ENCODE data around the gene CDC42.
A peak's percentile ranks its signal among the peaks of the same experiment; 100 is the strongest.
"Not testable (repeated sequence)": the region's sequence is repeated elsewhere in the genome, so short reads cannot be mapped to it uniquely, and the experiment has no call there.

Gene CDC42

DNA sequence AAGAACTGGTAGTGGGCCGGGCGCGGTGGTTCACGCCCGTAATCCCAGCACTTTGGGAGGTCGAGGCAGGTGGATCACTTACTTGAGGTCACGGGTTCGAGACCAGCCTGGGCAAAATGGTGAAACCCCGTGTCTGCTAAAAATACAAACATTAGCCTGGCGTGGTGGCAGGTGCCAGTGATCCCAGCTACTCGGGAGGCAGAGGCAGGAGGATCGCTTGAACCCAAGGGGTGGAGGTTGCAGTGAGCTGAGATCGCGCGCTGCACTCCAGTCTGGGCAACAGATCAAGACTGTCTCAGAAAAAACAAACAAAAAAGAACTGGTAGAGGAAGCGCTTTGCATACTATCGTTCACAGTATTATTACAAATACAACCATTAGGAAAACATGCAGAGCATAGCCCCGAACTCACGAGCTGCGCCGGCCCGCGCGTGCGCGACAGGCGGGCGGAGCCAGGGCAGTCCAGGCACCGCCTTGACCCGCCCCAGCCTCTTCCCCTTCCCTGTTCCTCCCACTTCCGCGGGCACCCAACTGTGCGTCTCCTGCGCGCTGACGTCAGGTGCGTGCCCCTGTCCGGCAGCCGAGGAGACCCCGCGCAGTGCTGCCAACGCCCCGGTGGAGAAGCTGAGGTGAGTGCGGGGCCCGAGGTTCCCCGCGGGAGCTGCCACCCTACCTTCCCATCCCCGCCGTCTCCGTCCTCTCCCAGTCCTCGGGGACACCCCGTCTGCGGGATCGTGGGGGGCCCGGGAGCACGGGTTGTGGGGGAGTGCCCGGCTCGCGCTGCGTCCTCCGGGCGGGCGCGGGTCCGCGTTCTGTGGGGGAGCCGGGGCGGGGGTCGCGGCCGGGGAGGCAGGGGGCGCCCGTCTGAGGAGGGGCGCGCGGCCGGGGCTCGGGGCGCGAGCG is at the start of gene CDC42:
Gene CDC42 (plus strand): TSS at position 595 of the 902 bp plus-strand sequence. CDS start 25,770 bp downstream, outside the sequence.
- peak; percentile 68 to 89 for DNase-seq

DNA sequence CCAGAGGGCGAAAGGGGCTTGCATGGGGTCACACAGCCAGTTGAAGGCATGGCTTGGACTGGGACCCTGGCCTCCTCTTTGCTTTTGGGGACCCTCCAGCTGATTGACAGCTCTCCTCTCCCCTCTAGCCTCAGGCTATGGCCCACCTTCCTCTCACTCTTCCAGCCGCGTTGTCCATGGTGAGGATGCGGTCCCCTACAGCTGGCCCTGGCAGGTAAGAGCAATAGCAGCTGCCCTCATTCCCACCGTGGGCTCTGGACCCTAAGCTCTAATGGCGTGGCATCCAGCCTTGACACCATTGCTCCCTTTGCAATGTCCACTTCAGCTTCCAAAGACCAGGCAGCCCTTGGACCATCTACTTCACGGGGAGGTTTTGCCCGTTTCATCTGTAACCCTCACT is 49.6 kb upstream of the CDC42 start:
- DNase-seq, result not testable (repeated sequence)

DNA sequence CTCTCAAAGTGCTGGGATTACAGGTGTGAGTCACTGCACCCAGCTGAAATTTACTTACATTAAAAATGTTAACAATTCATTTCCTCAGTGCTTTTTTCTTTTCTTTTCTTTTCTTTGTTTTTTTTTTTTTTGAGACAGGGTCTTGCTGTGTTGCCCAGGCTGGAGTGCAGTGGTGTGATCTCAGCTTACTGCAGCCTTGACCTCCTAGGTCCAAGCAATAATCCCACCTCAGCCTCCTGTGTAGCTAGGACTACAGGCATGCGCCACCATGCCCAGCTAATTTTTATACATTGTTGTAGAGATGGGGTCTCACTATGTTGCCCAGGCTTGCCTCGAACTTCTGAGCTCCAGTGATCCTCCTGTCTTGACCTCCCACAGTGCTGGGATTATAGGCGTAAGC is 48.5 kb upstream of the CDC42 start:
- DNase-seq, result not testable (repeated sequence)

DNA sequence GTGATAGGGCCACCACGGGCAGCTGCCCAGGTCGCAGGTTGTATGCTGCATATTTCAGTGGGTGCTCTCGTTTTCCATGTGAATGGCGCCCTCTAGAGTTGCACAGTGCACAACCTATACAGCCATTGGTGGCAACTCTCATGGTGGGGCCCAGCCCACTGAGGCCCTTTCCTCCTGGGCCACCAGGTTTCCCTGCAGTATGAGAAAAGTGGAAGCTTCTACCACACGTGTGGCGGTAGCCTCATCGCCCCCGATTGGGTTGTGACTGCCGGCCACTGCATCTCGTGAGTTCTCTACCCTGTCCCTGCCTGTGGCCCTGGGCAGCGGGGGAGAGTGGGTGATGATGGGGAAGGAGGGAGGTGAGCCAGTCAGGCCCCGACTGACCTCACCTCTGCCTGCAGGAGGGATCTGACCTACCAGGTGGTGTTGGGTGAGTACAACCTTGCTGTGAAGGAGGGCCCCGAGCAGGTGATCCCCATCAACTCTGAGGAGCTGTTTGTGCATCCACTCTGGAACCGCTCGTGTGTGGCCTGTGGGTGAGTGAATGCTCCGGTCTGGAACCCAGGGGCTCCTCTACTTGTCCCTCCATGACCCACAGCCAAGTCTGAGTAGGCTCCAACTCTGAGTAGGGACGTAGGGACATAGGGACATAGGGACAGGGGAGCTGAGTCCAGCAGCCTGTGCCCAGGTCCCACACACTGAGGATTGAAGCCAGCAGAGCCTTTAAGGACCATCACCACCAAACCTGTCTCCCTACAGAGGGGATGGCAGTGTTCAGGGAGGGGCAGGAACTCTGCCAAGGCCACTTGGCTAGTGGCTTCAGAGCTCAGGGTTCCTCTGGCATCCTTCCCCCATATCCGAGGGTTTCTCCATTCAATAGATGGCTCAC is 47.0 kb upstream of the CDC42 start:
- peak in 1 of 2 experiments; percentile 3 for DNase-seq

DNA sequence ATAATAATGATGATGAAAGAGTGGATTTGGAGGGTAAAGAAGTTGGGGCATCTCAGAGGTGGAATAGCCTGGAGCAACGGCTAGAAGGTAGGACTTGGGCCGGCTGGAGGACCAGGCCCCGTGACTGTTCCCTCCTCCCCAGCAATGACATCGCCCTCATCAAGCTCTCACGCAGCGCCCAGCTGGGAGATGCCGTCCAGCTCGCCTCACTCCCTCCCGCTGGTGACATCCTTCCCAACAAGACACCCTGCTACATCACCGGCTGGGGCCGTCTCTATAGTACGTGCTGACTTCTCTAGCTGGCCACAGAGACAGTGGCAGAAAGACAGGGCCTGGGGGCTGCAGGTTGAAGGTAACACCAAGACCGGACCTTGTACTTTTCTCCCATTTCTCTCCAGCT is 45.8 kb upstream of the CDC42 start:
- not testable (repeated sequence) for DNase-seq

DNA sequence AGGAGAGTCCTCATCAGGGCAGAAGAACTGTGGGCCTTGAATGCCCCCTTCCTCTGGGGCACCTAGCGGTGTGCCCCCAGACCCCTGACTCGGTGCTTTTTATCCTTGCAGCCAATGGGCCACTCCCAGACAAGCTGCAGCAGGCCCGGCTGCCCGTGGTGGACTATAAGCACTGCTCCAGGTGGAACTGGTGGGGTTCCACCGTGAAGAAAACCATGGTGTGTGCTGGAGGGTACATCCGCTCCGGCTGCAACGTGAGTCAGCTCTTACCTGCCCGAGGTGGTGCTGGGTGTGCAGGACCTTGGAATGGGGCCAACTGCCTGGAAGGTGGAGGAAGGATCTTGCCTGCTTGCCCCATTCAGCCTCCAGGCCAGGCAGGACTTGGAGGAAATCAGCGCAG is 45.2 kb upstream of the CDC42 start:
- DNase-seq, result not testable (repeated sequence)

DNA sequence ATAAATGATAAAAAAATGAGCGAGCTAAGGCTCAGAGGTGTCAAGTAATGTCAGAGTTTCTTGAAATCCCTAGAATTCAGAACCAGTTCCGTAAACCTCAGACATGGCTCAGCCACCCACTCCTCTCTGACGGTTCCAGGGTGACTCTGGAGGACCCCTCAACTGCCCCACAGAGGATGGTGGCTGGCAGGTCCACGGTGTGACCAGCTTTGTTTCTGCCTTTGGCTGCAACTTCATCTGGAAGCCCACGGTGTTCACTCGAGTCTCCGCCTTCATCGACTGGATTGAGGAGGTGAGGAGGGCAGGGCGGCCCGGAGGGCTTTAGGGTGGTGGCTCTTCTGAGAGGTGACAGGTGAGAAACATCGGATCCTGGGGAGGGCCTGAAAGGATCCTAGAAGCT is 42.9 kb upstream of the CDC42 start:
- DNase-seq, result not testable (repeated sequence)

DNA sequence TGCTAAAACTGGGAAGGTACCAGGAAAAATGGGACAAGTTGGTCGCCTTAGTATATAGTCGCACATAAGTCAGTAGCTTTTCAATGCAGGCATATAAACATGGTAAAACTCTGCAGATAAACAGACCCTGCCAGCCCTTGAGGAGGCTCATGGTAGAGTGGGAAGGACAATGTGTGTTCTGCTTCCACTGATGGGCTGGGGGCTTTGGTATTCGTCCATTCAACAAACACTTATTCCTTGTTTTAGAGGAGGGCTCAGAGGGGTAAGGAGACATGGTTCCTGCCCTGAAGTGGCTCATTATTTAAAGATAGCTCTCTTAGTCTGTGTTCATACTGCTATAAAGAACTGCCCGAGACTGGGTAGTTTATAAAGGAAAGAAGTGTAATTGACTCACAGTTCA is 39.8 kb upstream of the CDC42 start:
- not testable (repeated sequence) for DNase-seq

DNA sequence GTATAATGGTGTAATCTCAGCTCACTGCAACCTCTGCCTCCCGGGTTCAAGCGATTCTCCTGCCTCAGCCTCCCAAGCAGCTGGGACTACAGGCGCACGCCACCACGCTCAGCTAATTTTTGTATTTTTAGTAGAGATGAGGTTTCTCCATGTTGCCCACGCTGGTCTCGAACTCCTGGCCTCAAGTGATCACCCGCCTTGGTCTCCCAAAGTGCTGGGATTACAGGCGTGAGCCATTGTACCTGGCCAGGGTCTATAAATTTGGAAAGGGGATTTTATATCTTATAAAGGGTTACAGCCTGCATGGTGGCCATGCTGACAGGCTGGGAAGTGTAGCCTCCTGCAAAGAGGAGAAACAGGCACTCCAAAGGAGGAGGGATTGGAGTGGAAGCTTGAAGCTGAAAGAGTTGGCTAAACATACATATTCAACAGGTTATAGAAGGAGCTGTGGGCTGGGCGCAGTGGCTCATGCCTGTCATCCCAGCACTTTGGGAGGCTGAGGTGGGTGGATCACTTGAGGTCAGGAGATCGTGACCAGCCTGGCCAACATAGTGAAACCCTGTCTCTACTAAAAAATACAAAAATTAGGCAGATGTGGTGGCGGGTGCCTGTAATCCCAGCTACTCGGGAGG is 37.8 kb upstream of the CDC42 start:
- DNase-seq, result not testable (repeated sequence)

DNA sequence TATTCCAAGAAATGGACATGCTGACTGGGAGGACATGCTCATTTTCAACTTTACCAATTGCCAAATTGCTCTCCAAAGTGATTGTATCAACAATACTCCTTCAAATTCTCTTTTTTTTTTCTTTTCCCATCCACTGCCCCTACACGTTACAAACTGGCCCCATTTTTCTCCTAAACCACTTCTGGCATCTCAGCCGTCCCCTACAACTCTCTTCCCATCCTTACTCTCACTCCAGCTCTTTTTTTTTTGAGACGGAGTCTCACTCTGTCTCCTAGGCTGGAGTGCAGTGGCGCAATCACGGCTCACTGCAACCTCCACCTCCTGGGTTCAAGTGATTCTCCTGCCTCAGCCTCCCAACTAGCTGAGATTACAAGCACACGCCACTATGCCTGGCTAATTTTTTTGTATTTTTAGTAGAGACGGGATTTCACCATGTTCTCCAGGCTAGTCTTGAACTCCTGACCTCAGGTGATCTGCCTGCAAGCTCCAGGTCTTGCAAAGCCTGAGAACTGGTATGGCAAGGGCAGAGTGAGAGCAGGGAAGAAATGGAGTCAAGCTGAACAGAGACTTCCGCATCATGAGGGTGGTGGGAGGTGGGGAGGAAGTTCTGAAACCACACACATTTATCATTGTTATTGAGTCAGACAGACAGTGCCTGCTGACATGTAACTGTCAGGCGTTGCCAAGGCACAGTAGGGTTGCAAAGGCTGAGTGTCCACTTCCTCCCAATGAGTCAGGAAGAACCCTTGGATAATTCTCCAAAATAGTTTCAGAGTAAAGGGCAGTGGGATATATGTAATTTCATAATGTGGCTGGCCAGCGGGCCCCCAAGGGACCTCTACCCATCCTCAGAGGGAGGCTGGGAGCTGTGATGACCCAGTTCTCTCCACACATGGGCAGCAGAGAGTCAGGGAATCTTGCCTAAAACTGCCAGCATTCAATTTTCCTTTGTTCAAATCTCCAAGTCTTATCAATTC is 33.6 kb upstream of the CDC42 start:
- DNase-seq, result peak; percentile 8 to 65

DNA sequence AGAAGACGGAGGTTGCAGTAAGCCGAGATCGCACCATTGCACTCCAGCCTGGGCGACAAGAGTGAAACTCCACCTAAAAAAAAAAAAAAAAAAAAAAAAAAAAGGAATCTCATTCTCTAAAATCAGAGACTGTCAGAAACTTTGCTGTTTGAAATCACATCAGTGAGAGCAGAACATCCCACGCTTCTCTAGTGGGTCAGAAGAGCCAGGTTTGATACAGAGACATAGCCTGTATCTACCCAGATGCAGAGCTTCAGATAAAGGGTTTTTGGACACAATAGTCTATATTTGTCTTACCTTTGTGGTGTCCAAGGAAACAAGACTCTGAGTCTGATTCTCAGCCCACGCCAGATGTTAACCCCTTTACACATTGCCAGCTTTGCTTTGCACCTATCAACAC is 31.4 kb upstream of the CDC42 start:
- no peak for DNase-seq

DNA sequence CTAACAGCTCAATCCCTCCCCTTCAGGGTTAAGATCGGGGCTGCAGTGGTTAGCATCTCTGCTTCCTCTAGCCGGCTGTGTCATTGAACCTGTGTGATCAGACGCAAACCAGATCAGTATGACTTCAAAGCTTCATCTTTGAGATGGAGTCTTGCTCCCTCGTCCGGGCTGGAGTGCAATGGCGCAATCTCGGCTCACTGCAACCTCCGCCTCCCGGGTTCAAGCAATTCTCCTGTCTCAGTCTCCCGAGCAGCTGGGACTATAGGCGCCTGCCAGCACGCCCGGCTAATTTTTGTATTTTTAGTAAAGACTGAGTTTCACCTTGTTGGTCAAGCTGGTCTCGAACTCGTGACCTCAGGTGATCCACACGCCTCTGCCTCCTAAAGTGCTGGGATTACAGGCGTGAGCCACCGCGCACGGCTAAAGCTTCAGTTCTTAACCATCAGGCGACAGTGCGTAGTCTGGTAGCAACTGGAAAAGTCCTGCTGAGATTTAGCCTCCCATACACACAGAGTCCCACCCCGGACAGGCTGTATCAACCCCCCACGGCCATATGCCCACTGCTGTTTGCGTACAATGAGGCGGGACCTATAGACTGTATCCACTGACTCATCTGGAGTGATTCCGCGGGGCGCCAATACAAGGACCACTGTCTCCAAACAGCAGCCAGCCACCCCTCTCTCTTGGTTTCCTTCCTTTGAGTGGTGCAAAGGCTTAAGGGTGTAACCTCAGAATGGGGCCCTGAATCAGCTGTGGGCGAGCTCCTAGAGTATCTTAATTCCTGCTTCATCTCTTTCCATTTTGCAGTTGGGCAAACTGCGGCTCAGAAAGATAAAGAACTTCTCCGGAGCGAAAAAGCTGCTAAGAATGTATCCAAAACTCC is 27.8 kb upstream of the CDC42 start:
- DNase-seq, result no peak

DNA sequence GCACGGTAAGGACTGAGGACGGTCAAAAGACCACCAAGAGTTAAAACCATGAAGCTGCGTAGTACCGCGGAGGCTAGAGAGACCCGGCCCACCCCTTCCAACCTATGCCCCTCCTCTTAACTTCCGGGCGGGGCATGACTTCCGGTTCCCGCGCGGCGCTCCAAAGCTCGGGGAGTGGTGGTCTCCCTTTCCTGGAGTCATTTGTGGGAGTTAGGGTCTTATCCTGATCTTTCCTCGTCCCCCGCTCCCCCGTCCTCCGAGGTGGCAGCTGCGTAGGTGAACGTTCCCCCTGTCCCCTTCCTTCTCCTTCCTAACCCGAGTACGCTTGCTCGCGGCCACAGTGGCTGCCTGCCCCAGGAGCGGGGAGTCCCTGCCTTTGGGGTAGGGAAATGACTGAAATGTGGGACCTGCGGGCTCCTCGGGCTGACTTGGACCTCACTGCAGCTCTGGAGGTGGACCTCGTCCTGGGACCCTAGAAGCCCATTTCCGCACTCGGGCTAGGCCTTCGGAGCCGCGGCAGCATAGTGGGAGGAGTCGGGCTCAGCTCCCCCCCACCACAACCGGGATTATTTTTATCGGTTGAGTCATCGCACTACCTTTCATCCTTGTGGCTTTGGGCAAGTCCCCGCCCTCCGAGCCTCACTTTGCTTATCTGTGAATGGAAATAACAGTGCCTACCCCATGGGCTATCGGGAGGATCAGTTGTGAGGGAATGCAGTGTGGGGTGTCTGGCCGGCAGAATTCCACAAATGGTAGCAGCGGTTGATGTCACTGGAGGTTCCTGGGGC is 26.9 kb upstream of the CDC42 start:
- peak; percentile 53 to 86 for DNase-seq

DNA sequence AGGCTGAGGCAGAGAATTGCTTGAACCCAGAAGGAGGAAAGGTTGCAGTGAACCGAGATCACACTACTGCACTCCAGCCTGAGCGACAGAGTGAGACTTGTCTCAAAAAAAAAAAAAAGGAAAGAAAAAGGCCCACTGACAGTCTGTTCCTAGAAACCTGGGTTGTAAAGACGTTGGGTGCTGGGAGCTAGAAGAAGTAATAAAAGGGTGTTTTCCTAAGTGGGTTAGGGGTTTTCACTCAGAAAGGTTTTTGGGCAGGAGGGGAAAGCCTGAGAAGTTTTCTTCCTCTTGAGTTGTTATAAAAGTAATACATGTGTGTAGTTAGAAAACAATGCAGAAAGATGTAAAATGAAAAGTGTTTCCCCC is 25.6 kb upstream of the CDC42 start:
- DNase-seq, result no peak

DNA sequence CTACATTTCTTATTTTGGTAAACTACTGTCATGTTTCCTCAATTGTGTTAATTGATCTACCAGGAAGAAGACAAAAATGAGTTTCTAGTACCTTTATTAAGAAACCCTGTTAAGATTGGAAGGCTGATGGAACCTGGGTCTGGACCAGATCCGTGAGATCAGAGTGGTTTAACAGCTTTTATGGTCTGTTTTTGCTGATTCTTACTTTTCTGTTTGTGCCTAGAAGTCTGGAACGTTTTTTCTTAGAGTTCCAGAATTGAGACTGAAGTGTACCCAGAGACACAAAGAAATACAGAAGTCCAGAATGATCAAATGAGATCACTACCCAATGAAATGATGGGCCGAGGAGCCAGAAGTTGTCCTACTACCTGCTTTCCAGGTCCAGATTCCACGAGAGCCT is 22.5 kb upstream of the CDC42 start:
- no peak for DNase-seq

DNA sequence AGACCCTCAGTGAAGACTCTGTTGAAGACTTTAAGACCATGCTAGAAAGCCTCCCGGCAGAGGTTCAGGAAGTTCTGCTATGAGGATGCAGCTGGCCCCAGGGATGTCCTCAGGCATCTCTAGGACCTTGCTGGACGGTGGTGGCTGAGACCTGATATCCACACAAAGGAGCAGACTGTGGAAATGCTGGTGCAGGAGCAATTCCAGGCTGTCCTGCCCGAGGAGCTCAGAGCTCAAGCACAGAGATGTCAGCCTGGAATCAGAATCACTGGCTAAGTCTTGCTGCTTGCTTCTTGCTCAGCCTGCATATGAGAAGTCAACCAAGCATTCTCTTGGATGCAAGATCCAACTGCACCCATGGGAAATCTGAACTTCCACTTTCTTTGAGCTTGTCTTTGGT is 22.0 kb upstream of the CDC42 start:
- no peak for DNase-seq

DNA sequence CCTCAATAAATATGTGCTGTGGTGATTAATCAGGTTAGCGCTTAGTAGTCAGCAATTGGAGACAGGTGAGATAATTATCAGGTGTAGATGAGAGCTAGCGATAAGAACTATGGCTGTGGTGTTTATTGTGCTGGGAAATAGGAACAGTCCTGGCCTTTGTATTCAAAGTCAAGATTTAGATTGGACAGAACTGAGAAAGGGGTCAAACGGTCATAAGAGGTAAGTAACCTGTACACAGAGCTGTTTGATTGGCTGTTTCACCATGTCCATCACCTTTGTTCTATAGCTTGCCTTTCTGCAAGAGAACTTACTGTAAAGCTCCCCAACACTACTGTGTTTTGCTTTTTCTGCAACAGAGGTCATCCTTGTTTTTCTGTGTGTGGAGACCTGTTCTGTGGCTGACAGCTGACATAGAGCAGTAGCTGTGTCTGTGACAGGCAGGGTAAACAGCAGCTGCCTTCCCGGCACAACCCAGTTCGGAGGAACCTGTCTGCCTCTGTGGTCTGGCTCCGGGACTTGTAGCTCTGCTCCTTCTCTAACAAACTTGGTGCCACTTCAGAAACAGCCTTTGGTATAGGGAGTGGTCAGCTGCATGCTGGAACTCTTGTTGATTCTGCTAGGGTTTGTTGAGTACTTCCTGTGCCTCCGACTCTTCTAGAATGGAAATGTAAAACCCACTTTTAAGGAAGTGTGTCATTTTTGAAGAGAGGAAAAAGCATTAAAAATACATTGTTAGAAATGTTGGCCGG is 21.1 kb upstream of the CDC42 start:
- DNase-seq, result no peak

DNA sequence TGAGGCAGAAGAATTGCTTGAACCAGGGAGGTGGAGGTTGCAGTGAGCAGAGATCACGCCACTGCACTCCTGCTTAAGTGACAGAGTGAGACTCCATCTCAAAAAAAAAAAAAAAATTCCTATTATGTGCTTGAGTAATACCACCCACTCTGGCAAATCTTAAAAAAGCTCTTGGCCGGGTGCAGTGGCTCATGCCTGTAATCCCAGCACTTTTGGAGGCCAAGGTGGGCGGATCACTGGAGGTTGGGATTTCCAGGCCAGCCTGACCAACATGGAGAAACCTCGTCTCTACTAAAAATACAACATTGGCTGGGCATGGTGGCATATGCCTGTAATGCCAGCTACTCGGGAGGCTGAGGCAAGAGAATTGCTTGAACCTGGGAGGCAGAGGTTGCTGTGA is 17.7 kb upstream of the CDC42 start:
- DNase-seq, result not testable (repeated sequence)

DNA sequence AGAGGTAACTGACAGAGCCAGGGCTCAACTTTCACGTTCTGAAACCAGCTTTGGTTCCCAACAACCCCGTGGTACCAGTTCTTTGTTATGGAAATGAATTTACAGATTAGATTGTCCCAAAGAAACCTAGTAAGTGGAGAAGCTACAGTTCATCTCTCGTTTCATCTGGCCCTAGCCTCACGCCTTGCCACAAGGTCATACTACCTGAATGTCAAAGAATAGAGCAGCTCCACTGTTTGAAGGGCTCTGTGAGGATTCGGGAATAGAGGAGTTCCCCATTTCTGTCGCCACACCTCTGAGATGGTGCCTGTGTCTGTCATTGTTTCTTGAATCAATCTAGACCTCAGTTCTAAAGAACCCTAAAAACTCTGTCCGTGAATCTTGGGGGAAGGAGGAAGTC is 15.0 kb upstream of the CDC42 start:
- DNase-seq, result no peak

All from SW 1271 (cell line).